OCI-LY7 (cell line): Measurements from ENCODE around the gene C1GALT1.

Experiments
- EZH2phosphoT487 ChIP-seq: fragments of 200-600 bp; sonication (generic); IDR thresholded peaks from 2 replicates; pipeline ENCODE4 v1.6.1; 2018; ENCODE audit warnings: low read depth, borderline replicate concordance, mild to moderate bottlenecking, mixed run types, antibody characterized with exemption, low read length, moderate library complexity, mixed read lengths
- TF ChIP-seq, protein P1 (sequence below): fragments of 200-600 bp; sonication (generic); conservative IDR thresholded peaks from 2 replicates; pipeline ENCODE4 v1.5.1; 2014; ENCODE audit warnings: mild to moderate bottlenecking, antibody characterized with exemption, low read length, moderate library complexity, mixed read lengths

GRCh38 chr7:7203813-7204575 is 21.6 kb downstream of the C1GALT1 start:
- TF ChIP-seq, protein P1, sequence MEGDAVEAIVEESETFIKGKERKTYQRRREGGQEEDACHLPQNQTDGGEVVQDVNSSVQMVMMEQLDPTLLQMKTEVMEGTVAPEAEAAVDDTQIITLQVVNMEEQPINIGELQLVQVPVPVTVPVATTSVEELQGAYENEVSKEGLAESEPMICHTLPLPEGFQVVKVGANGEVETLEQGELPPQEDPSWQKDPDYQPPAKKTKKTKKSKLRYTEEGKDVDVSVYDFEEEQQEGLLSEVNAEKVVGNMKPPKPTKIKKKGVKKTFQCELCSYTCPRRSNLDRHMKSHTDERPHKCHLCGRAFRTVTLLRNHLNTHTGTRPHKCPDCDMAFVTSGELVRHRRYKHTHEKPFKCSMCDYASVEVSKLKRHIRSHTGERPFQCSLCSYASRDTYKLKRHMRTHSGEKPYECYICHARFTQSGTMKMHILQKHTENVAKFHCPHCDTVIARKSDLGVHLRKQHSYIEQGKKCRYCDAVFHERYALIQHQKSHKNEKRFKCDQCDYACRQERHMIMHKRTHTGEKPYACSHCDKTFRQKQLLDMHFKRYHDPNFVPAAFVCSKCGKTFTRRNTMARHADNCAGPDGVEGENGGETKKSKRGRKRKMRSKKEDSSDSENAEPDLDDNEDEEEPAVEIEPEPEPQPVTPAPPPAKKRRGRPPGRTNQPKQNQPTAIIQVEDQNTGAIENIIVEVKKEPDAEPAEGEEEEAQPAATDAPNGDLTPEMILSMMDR = no peak
- no peak for TF ChIP-seq EZH2phosphoT487
